GM12892 (cell line): ENCODE measurements around the gene SAP30BP.

ENCODE experiments used
- POLR2A ChIP-seq: IDR thresholded peaks from 2 replicates; pipeline ENCODE4 v1.6.1; 2011; ENCODE audit warnings: low read depth, low read length, control low read depth
- POLR2AphosphoS5 ChIP-seq: IDR thresholded peaks from 2 replicates; pipeline ENCODE4 v1.6.1; 2011; ENCODE audit warnings: low read depth, low read length, control low read depth
- TAF1 ChIP-seq: IDR thresholded peaks from 2 replicates; pipeline ENCODE4 v1.6.1; 2011; ENCODE audit warnings: low read depth, mild to moderate bottlenecking, control low read depth, low read length, borderline replicate concordance

DNA sequence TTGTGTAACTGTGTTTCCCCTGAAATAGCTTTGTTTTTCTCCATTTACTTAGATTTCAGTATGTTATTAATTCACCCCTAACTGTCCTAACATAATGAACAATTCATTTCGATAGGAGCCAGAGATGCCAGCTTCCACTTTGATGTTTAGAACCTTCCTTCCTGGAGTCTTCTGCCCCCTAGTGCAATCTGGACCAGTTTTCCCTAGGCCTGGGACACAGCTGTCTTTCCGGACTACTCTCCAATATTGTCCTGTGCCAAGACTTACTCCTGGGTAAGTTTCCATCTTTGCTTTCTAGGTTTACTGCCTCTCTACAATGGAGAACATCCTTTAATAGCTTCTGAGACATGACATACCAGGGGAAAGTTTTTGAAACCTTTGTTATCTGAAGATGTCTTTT lies 13.0 kb upstream of the SAP30BP start:
- TF ChIP-seq POLR2A (no peak), POLR2AphosphoS5 (no peak), TAF1 (no peak)
